OCI-LY3 (cell line): ENCODE results near the gene ATP8B4.

ENCODE experiments used
- EZH2phosphoT487 ChIP-seq: fragments of 200-600 bp; shearing (Covaris generic); IDR thresholded peaks from 2 replicates; pipeline ENCODE4 v1.6.1; 2018; ENCODE audit warnings: antibody characterized with exemption, mixed run types, low read depth
- TF ChIP-seq, protein P1 (sequence below): fragments of 200-600, 300-600 bp; sonication (generic); IDR thresholded peaks from 2 replicates; pipeline ENCODE4 v1.5.1; 2014; ENCODE audit warnings: antibody characterized with exemption, low read length, low read depth

DNA sequence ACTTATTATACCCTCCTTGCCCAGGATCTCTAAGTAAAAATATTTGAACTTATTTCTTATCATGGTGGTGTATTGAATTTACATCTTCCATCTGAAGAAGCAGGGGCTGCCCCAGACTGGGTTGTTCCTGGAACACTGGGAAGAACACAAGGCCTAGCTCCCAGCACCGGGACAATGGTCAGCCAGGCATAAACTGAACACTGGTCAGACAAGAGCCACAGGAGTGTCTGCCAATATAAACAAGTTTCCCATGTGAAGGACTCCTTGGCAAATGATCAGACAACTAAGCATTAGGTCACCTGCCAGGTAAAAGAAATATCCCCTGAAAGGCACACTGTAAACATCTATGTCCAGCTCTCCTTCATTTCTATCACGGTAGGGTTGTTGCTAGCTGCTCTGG lies 172.4 kb downstream of the ATP8B4 start:
- TF ChIP-seq, protein P1, sequence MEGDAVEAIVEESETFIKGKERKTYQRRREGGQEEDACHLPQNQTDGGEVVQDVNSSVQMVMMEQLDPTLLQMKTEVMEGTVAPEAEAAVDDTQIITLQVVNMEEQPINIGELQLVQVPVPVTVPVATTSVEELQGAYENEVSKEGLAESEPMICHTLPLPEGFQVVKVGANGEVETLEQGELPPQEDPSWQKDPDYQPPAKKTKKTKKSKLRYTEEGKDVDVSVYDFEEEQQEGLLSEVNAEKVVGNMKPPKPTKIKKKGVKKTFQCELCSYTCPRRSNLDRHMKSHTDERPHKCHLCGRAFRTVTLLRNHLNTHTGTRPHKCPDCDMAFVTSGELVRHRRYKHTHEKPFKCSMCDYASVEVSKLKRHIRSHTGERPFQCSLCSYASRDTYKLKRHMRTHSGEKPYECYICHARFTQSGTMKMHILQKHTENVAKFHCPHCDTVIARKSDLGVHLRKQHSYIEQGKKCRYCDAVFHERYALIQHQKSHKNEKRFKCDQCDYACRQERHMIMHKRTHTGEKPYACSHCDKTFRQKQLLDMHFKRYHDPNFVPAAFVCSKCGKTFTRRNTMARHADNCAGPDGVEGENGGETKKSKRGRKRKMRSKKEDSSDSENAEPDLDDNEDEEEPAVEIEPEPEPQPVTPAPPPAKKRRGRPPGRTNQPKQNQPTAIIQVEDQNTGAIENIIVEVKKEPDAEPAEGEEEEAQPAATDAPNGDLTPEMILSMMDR, result no peak
- no peak for TF ChIP-seq EZH2phosphoT487
